AG04449 (cell line): ENCODE measurements around the gene SUCLG2.

Experiments
- CTCF ChIA-PET: fragments of 350-600 bp; formaldehyde crosslinking; extraction: SDS; loops from one replicate; lab custom pipeline; 2021; ENCODE audit warnings: antibody characterized with exemption; lab: Yijun Ruan, JAX
- POLR2A ChIA-PET: fragments of 400-600, 350-600 bp; formaldehyde crosslinking; extraction: SDS; loops from one replicate; lab custom pipeline; 2020; ENCODE audit warnings: antibody characterized with exemption, inconsistent platforms; lab: Yijun Ruan, JAX
- DNase-seq: peaks from one replicate; pipeline ENCODE4 v3.0.0-alpha.2; 2010; ENCODE audit warnings: low read depth, low spot score
- H3K4me3 ChIP-seq: 2 replicates; pipeline ENCODE4 v1.5.1; 2011; ENCODE audit warnings: low read depth, mild to moderate bottlenecking, control low read depth, low read length
- TF ChIP-seq, protein P1 (sequence below): IDR thresholded peaks from one replicate; pipeline ENCODE4 v1.5.1; 2011; ENCODE audit warnings: mild to moderate bottlenecking, moderate library complexity, low read length, control low read depth, inconsistent platforms; ENCODE audit not compliant: insufficient read depth; ENCODE audit errors: missing control alignments

SUCLG2 gene

GRCh38 chr3:67674055-67674454 is 19.6 kb upstream of the SUCLG2 start:
- CTCF ChIA-PET = no interaction called here
- no peak for DNase-seq
- TF ChIP-seq, protein P1, sequence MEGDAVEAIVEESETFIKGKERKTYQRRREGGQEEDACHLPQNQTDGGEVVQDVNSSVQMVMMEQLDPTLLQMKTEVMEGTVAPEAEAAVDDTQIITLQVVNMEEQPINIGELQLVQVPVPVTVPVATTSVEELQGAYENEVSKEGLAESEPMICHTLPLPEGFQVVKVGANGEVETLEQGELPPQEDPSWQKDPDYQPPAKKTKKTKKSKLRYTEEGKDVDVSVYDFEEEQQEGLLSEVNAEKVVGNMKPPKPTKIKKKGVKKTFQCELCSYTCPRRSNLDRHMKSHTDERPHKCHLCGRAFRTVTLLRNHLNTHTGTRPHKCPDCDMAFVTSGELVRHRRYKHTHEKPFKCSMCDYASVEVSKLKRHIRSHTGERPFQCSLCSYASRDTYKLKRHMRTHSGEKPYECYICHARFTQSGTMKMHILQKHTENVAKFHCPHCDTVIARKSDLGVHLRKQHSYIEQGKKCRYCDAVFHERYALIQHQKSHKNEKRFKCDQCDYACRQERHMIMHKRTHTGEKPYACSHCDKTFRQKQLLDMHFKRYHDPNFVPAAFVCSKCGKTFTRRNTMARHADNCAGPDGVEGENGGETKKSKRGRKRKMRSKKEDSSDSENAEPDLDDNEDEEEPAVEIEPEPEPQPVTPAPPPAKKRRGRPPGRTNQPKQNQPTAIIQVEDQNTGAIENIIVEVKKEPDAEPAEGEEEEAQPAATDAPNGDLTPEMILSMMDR = no peak
- H3K4me3 ChIP-seq = no peak overlapping the region
- POLR2A ChIA-PET = no interaction called here

GRCh38 chr3:67662733-67663132 is 8.3 kb upstream of the SUCLG2 start:
- CTCF ChIA-PET = interaction anchor here (1.2 kb wide), 1 partner anchor 10 kb away, joined by 4 read pairs; no protein-coding TSS in a partner anchor
- no peak for DNase-seq
- TF ChIP-seq, protein P1 = no peak
- H3K4me3 ChIP-seq = no peak overlapping the region
- POLR2A ChIA-PET = no interaction called here

DNA sequence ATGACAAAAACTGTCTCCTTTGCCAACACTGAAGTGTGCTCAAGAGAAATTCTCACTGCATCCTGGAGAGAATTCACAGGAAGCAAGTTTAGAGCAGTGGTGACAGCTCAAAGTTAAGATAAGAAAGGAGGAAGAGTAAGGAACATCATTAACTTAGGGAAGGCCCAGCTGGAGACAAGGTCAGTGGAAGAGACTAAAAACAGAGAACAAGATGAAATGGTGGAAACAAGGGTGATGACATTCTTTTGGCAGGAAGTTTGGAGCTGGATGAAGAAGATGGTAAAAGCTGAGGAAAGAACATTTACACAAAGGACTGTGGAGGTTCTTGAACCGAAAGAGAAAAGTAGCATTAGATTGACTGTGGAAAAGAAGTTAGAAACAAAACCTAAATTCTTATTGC is 6.7 kb upstream of the SUCLG2 start:
- DNase-seq = no peak
- TF ChIP-seq, protein P1 = no peak
- ChIA-PET POLR2A (no interaction called here), CTCF (no interaction called here)
- no peak overlapping the region for H3K4me3 ChIP-seq

DNA sequence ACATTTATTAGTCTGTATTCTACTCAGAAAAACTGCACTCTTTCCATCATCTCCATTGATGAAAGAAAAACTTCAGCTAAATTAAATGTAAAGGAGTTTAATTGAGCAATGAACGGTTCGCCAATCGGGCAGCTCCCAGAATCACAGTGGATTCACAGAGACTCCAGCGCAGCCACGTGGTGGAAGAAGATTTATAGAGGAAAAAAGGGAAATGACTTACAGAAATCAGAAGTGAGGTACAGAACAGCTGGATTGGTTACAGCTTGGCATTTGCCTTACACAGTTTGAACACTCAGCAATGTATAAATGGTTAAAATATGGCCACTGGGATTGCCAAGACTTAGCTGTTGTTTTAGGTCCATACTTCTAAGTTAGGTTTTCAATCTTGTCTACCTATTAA is 2.8 kb upstream of the SUCLG2 start:
- ChIA-PET POLR2A (no interaction called here), CTCF (no interaction called here)
- TF ChIP-seq, protein P1 = no peak
- DNase-seq = no peak
- H3K4me3 ChIP-seq = no peak overlapping the region

DNA sequence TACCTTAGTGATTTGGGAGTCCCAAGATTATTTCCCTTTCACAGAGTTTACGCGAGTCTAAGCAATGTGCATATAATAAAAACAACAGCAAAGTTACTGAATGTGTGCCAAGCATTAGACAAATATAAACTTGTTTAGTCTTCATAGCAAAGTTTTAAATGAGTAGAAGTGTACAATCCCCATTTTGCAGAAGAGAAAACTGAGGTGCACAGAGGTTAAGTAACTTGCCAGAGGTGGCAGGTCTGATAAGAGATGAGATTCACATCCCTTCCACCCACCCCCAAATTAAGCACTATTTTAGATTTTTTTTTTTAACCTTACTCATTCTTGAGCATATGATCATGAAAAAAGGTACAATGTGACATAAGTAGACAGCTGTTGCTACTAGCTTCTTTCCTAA is 2.2 kb upstream of the SUCLG2 start:
- POLR2A ChIA-PET = no interaction called here
- no peak for DNase-seq
- H3K4me3 ChIP-seq = no peak overlapping the region
- TF ChIP-seq, protein P1 = no peak
- CTCF ChIA-PET = no interaction called here

GRCh38 chr3:67655364-67656121 is 1.1 kb upstream of the SUCLG2 start:
- DNase-seq = no peak
- POLR2A ChIA-PET = interaction anchor here (1.1 to 1.9 kb wide), 2 partner anchors 20 to 22 kb away, joined by 4 to 6 read pairs; no protein-coding TSS in a partner anchor
- TF ChIP-seq, protein P1 = no peak
- no peak overlapping the region; the same call in 1 of the 2 replicates for H3K4me3 ChIP-seq
- CTCF ChIA-PET = interaction anchor here (0.8 to 1.5 kb wide), 4 partner anchors 9 to 273 kb away, joined by 4 to 7 read pairs (median 4); no protein-coding TSS in a partner anchor
